HG03571 (cell line): Measurements from ENCODE around the gene RNASE13.
"Not testable (repeated sequence)": the region's sequence is repeated elsewhere in the genome, so short reads cannot be mapped to it uniquely, and the experiment has no call there.

Experiments
- ATAC-seq: cut with Tn5 transposase; IDR thresholded peaks from one replicate; pipeline ENCODE4 v1.9.1; 2021; ENCODE audit not compliant: unreplicated experiment

The RNASE13 gene

GRCh38 chr14:21023817-21024584 lies 10.6 kb downstream of the RNASE13 start:
- ATAC-seq = no peak

DNA sequence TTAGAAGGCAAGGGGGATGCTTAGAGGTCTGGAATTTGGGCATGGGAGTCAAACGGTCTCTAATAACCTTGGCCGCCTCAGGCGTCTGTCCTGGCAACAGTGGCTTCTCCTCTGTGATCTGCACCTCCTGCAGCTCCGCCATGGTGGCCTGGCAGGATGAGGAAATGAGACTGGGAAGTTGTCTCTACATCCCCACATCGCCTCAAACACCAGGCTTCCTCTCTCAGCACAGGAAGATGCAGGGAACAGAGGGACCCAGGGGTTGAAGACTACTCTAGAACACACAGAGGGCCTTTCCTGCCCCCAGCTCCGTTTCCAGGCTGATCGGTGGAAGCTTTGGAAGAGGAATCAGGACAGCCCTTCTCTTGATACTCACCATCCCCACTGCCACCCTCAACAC lies 11.4 kb downstream of the RNASE13 start:
- ATAC-seq = no peak

GRCh38 chr14:21022686-21023085 lies 11.9 kb downstream of the RNASE13 start:
- no peak for ATAC-seq

DNA sequence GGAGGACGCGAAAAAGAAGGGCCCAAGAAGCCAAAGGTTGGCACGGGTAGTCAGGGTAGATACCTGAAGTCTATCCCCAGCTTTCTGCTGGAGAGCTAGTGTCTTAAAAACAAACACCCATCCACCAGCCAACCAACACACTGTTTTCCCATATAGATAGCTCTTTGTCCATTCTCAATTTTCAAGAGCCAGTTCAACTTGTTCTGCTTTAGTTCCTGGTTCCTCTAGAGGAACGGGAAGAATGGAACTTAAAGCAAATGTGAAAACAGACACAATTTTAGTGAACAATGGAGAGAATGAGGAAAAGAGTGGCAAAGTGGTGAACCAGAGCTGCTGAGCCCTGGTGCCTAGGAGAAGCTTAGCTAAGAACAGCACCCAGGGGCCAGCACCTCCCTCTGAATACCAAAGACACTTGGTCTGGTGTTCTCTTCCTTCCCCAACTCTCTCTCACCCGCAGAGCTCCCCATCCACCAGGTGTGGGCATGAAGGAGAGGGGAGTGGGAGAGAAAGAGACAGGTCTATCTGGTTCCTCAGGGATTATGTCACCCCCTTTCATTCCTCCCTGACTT lies 13.5 kb downstream of the RNASE13 start:
- no peak for ATAC-seq

DNA sequence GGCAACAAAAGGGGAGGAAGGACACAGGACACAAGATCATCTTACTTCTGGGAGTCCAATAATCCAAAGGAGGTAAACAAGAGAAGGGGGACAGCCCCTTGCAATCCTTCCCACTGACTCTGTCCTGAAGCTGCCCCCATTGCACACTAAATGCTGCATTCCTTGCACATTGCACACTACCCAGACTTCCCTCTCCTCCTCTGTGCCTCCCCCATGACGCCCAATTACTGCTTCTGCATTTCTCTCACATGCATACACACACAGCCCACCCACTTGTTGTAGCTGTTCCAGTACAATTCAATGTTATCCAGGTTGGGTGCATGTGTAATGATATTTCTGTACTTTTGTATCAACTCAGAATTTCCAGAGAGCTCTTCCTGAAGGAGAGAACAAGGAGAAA lies 15.2 kb downstream of the RNASE13 start:
- ATAC-seq = no peak

GRCh38 chr14:21018781-21019180 lies 15.8 kb downstream of the RNASE13 start:
- no peak for ATAC-seq

DNA sequence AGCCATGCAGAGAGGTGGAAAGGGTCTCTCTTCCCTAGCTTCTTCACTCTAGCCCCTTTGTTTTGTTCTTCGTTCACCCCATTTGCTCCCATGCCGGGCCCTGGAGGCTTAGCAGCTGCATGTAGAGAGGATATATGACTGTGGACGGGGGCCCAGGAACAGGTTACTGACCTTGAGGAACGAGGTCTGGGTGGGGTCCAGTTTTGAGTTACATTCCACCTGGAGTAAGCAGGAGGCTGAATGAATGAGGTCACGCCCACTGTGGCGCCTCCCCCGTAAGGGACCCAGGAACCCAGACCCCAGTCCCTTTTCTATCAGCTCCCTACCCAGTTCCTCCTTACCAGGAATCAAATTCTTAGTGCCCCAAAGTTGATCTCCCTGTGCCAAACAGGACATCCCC lies 16.3 kb downstream of the RNASE13 start:
- no peak for ATAC-seq

- no peak for ATAC-seq
These were observed 16.9 kb downstream of the RNASE13 start for GRCh38 chr14:21017528-21018245.

GRCh38 chr14:21016413-21017190 lies 18.0 kb downstream of the RNASE13 start:
- no peak for ATAC-seq

GRCh38 chr14:21015312-21015711 lies 19.3 kb downstream of the RNASE13 start:
- ATAC-seq = no peak

GRCh38 chr14:21014761-21015190 lies 19.8 kb downstream of the RNASE13 start:
- ATAC-seq = no peak

GRCh38 chr14:21011136-21011535 lies 23.5 kb downstream of the RNASE13 start:
- no peak for ATAC-seq

GRCh38 chr14:21009721-21010120 lies 24.9 kb downstream of the RNASE13 start:
- not testable (repeated sequence) for ATAC-seq

DNA sequence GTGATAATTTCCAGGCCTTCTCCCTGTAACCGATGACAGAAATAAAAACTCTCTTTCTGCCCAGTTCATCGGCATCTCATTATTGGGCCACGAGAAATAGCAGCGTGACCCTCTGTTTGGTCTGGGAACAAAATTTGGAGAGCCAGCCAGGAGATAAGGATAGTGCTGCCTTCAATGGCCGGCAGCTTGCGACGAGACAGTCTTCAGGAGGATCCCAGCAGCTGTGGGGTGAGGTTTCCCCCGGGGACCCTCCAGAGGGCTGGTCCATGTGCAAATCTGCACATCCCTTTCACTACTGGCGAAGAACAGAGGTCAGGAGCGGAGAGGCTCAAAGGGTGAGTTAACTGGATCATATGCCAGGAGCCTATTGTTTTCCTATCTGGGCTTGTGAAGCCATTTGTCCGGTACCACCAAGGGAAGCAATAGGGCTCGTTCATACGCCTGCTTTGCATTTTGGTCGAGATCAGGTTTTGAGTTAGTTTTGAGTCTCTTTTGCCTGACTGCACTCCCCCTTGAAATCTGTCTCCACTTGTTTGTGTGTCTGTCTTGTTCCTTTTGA lies 30.7 kb downstream of the RNASE13 start:
- ATAC-seq = no peak

DNA sequence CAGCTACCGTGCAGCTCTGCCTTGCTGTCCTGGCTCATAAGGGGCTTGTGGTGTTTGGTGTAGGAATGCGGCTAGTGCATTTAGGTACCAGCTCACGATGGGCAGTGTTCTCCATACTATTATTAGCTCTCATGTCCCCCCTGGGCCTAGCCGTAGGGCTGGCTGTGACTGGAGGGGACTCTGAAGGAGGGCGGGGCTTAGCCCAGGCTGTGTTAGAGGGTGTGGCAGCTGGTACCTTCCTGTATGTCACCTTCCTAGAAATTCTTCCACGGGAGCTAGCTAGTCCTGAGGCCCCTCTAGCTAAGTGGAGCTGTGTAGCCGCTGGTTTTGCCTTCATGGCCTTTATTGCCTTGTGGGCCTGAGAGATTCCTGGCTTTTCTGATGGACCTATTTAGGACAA lies 33.4 kb downstream of the RNASE13 start:
- ATAC-seq = no peak

GRCh38 chr14:20999591-20999990 lies 35.0 kb downstream of the RNASE13 start:
- ATAC-seq = no peak

GRCh38 chr14:20998674-20999366 lies 35.8 kb downstream of the RNASE13 start, which contains the start of gene SLC39A2:
Gene SLC39A2 (plus strand): TSS chr14:20999293. CDS start chr14:20999447, 154 bp downstream.
- ATAC-seq = no peak

DNA sequence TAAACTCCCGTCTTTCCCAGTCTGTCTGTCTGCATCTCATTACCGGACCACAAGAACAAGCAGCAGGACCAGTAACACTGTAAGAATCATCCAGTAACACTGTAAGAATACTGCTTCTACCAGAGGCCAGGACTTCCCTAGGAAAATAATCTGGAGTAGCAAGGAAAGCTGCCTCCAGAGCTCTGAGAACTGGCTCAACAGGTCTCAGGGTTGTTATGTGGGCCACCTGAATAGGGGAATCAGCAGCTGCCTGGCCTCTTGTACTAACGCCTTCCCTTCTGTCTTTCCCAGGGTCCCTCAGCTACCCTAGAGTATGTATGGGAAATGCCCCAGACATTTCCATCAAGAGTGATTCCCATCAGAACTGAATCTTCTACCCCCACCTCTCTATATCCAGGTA lies 36.5 kb downstream of the RNASE13 start:
- no peak for ATAC-seq

GRCh38 chr14:20997564-20997963 lies 37.0 kb downstream of the RNASE13 start:
- no peak for ATAC-seq

- ATAC-seq = no peak
These were observed 37.5 kb downstream of the RNASE13 start for GRCh38 chr14:20997115-20997514.
